ENCODE results near the gene TMEM132D. TPM values are rescaled to one million over a fixed set of nuclear protein-coding genes. Genes with fewer than 3 reads are reported as not detected.

TMEM132D gene
- total and polyA plus RNA-seq, 3 donors from 2014 or later = 0.44 to 0.50 (median 0.47) TPM

DNA sequence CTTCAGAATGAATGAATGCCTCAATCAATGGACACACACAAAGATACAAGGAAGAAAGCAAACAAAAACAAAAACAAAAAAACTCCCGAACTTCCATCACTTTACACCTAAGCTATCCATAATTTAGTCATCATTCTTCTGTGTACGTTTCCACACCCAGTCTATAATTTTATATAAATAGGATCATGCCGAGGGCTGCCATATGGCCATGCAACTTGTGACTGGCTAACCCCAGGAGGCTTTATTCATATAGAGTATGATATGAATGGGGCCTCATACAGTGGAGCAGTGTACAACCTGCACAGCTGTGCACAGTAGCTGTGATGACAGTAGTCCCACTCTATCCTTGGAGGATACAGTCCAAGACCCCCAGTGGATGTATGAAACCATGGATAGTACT lies 365.7 kb downstream of the TMEM132D start:
- Histone ChIP-seq H3K27ac (no peak overlapping the region), H3K36me3 (ENCODE audit: low read depth, missing control alignments) (no peaks in the 10 kb centered on the region), H3K4me1 (no peaks in the 10 kb centered on the region), H3K4me3 (no peak overlapping the region), H3K27me3 (no peaks in the 10 kb centered on the region), H3K9me3 (no peaks in the 10 kb centered on the region)
- TF ChIP-seq, protein P1, sequence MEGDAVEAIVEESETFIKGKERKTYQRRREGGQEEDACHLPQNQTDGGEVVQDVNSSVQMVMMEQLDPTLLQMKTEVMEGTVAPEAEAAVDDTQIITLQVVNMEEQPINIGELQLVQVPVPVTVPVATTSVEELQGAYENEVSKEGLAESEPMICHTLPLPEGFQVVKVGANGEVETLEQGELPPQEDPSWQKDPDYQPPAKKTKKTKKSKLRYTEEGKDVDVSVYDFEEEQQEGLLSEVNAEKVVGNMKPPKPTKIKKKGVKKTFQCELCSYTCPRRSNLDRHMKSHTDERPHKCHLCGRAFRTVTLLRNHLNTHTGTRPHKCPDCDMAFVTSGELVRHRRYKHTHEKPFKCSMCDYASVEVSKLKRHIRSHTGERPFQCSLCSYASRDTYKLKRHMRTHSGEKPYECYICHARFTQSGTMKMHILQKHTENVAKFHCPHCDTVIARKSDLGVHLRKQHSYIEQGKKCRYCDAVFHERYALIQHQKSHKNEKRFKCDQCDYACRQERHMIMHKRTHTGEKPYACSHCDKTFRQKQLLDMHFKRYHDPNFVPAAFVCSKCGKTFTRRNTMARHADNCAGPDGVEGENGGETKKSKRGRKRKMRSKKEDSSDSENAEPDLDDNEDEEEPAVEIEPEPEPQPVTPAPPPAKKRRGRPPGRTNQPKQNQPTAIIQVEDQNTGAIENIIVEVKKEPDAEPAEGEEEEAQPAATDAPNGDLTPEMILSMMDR (IDR thresholded peaks at IDR 0.05) = no peak
- no peak for TF ChIP-seq POLR2A (IDR thresholded peaks at IDR 0.05)
- no peak for DNase-seq
- intact Hi-C loops (cut with DNase I; ENCODE audit: low total_unique reads) = no loop called here
- WGBS, 2 donors = 58 to 82% methylated on average over 3 of the region's 3 CpGs

DNA sequence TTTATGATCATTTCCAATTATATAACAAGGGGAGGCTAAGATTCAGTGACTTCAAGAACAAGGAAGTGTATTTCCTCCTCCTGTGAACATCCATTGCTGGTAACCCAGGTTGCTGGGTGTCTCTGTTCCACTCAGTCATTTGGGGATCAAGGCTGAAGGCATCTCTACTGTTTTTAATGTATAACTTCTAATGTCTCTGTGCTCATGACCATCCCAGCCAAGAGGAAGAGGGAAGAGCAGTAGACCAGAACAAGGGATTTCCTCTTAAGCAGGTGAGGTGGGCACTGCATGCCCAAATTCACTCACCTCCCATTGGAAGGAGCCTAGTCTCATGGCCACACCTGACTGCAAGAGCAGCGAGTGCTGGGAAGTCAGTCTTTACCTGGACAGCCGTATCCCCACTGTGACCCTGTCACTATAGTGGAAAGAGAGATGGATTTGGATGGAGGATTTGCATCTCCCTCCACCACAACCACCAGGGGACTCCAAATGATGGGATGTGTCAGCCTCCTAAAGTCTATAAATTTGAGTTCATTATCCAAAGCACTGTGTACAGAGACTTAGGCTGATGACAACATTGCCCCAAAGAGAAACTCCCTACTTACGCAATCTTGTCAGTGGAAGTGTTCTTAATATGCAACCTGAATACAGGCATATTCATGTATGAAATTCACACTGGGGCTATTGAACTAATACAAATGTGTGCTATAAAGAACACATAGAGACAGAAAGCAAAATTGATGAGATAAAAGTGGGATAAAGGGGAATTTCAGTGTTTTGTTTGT lies 368.7 kb downstream of the TMEM132D start:
- WGBS, 2 donors = 91 to 95% methylated on average over 3 of the region's 3 CpGs
- intact Hi-C loops (cut with DNase I; ENCODE audit: low total_unique reads) = no loop called here
- Histone ChIP-seq H3K4me1 (no peaks in the 10 kb centered on the region), H3K27ac (no peak overlapping the region), H3K36me3 (ENCODE audit: low read depth, missing control alignments) (no peaks in the 10 kb centered on the region), H3K9me3 (no peaks in the 10 kb centered on the region), H3K27me3 (no peaks in the 10 kb centered on the region), H3K4me3 (no peak overlapping the region)
- no peak for TF ChIP-seq POLR2A (IDR thresholded peaks at IDR 0.05)
- TF ChIP-seq, protein P1 (IDR thresholded peaks at IDR 0.05) = no peak
- DNase-seq = no peak

- Histone ChIP-seq H3K4me1 (no peaks in the 10 kb centered on the region), H3K9me3 (no peaks in the 10 kb centered on the region), H3K36me3 (ENCODE audit: low read depth, missing control alignments) (no peaks in the 10 kb centered on the region), H3K27ac (no peak overlapping the region), H3K27me3 (no peaks in the 10 kb centered on the region), H3K4me3 (no peak overlapping the region)
- DNase-seq = no peak
- WGBS, 2 donors = 70 to 76% methylated on average over 11 to 17 of the region's 17 CpGs
- intact Hi-C loops (cut with DNase I; ENCODE audit: low total_unique reads) = no loop called here
- no peak for TF ChIP-seq POLR2A (IDR thresholded peaks at IDR 0.05)
- TF ChIP-seq, protein P1 (IDR thresholded peaks at IDR 0.05) = no peak
Measured at GRCh38 chr12:129532707-129533499, 370.9 kb downstream of the TMEM132D start.

DNA sequence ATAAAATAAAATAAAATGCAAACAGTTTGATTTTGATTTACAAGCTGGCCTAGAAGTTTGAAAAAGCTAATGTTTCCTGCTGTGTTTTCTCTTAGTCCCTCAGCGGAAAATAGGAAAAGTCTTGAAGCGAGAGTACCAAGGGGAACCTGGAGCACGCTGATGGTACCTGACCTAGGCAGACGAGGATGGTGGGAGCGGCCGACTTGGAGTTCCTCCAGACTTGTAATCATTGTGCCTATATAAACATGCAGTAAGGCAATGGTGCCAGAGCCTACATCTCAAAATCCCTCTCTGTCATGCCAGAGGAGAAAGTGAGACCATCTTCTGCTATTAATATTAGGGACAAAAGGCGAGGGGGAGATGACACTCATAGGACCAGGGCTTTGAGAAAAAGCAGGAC lies 371.7 kb downstream of the TMEM132D start:
- H3K27me3 ChIP-seq = no peaks in the 10 kb centered on the region
- H3K9me3 ChIP-seq = no peaks in the 10 kb centered on the region
- no peak for DNase-seq
- WGBS, 2 donors = 75 to 79% methylated on average over 7 of the region's 7 CpGs
- H3K4me3 ChIP-seq = no peak overlapping the region
- no peak overlapping the region for H3K27ac ChIP-seq
- H3K36me3 ChIP-seq (ENCODE audit: low read depth, missing control alignments) = no peaks in the 10 kb centered on the region
- TF ChIP-seq POLR2A (IDR thresholded peaks at IDR 0.05) = no peak
- TF ChIP-seq, protein P1 (IDR thresholded peaks at IDR 0.05) = no peak
- H3K4me1 ChIP-seq = no peaks in the 10 kb centered on the region
- intact Hi-C loops (cut with DNase I; ENCODE audit: low total_unique reads) = no loop called here
